ENCODE data around the gene PRXL2B.

- no peak for TF ChIP-seq POLR2A (IDR thresholded peaks at IDR 0.05)
- TF ChIP-seq CTCF (IDR thresholded peaks at IDR 0.05): no peak
Observed at GRCh38 chr1:2630498-2631135, 44.0 kb downstream of the PRXL2B start.
